Stimulated activated CD8-positive, alpha-beta memory T cell treated with anti-CD3 and anti-CD28 coated beads, Interleukin-7, amount 100 ng/mL, for 4 hours (primary cell): Measurements from ENCODE around the gene CTNNA1.

ENCODE experiments used
- DNase-seq, 2 donors: peaks; one replicate each; pipeline ENCODE4 v3.0.0-alpha.2; 2020; ENCODE audit warnings: low read depth in 2 of 2

Gene CTNNA1

GRCh38 chr5:138966236-138966985 is 213.2 kb downstream of the CTNNA1 start:
- no peak for DNase-seq

GRCh38 chr5:138967791-138968448 is 214.7 kb downstream of the CTNNA1 start:
- DNase-seq = no peak

- DNase-seq = no peak
Observed at GRCh38 chr5:138968601-138969000, 215.4 kb downstream of the CTNNA1 start.

DNA sequence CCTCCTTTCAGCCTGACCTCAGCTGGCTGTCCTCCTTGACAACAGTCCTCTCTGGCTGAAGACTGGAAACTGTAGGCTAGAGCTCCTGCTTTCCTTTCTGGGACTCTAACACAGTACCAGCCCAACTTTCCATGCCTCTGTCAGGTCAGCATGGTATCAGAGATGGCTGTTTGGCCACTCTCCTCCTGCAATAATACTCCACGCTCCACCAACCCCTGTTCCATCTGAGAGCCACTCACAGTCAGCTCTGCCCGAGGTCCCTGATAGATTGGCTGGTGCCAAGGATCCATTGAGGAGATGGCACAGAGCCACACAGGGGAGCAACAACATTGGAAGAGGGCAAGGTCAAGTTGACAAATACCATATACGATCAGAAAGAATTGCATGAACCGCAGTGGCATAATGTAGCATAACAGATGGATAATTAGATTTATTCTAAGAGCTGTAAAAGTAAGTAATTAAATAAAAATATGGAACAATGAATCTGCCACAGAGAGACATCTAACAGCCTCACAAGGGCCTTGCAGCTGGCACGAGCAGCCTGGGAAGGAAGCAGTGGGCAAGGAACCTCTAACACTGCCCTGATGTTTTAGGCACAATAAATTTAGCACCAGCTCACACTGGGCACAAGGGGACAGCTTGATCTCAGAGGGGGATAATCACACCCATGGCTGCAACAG is 216.2 kb downstream of the CTNNA1 start:
- no peak for DNase-seq

DNA sequence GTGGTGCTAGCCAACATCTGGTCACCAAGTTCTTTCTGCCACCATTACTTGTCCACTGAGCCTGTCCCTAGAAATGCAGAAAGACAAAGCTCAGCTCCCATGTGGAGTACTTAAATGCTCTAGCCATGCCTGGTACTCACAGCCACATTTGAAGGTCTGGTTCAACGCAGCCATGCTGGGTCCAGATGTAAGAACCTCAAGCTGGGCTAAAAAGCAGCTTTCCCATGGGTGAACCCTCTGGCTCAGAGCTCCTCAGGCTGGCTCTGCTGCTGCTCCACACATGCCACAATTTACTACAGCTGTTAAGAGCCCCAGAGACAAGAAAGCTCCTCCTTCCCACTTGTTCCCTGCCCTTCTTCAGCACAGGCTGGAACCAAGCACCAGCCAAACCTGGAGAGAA is 219.0 kb downstream of the CTNNA1 start:
- DNase-seq = no peak

GRCh38 chr5:138972836-138973235 is 219.6 kb downstream of the CTNNA1 start:
- DNase-seq = no peak

DNA sequence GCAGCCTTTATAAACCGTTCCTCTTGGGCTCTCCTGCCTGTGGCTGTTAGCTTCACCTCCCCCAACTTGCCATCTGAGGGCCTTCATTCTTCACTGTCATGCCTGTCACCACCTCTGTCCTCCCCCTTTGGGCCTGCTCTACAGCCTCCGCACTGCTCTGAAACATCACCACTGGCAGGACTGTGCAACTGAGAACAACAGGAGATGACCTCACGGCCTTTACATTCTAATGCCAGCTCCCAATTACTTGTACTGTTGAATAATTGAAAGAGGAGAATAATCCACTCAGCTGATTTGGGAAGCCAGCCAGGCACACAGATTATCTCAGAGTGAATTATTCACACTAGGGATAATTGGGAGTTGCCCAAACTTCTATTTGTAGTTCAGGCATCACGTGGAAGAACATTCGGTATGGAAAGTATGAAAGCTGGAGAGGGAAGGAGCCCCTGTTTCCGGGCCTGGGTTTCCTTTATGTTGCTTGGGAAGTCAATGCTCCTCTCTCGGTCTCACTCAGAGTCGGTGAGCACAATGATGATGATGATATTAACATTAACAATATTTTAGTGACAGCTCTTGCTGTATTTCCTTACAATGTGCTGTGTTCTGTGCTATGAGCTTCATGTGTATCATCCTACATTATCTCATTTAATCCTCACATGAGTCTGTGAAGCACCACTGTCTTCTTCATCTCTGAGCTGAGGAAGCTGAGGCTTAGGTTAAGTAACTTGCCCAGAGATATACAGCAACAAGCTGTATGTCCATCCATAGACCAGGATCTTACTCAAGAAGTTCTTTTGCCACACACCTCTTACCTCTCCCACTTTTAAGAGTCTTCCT is 221.2 kb downstream of the CTNNA1 start:
- DNase-seq = no peak

- no peak for DNase-seq
Observed at GRCh38 chr5:138975098-138975847, 222.0 kb downstream of the CTNNA1 start.

DNA sequence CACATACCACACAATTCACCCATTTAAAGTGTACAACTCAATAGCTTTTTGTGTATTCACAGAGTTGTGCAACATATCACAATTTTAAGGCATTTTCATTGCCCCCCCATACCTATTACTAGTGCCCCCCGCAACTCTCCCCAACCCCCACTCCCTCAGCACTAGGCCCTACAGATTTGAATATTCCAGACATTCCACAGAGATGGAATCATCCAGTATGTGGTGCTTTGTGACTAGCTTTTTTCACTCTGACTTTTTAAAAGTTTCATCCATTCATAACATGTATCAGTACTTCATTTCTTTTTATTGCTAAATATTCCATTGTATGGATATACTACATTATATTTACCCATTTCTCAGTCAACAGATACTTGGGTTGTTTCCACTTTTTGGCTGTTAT is 224.9 kb downstream of the CTNNA1 start:
- no peak for DNase-seq

DNA sequence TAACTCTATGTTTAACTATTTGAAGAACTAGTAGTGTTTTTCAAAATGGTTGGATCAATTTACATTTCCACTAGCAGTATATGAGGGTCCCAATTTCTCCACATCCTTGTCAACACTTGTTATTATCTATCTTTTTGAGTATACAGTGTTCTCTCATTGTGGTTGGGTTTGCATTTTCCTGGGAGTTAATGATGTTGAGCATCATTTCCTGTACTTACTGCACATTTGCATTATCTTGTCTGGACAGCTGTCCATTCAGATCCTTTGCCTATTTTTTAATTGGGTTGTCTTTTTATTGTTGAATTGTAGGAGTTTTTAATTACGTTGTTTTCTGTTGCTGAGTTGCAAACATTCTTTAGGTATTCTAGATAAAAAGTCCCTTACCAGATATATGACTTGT is 225.4 kb downstream of the CTNNA1 start:
- DNase-seq = no peak

DNA sequence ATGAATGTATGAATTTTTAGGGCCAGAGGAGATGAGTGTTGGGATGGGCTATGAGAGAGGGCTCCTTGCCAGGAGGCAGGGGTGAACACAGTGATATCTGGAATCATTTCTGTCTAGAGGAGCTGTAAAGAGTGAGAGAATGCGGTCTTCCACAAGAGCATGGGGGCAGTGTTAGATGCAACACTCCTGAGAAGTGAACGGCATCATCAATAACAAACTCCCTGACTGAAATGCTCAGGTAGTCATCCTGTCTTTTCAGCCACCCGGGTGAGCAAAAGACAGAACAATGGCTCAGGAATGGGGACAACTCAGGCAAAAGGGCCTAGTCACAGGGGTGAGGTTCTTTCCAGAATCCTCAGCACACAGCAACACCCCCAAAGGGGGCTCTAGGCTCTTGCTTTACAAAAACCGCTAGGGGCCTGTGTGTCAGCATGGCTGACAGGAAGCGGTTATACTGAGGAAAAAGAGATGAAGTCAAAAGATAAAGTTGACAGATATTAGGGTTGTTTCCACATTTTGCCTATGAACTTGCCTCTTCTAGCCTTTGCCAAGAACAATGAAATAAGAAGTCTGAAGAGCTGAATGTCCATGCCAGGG is 226.6 kb downstream of the CTNNA1 start:
- DNase-seq = no peak

DNA sequence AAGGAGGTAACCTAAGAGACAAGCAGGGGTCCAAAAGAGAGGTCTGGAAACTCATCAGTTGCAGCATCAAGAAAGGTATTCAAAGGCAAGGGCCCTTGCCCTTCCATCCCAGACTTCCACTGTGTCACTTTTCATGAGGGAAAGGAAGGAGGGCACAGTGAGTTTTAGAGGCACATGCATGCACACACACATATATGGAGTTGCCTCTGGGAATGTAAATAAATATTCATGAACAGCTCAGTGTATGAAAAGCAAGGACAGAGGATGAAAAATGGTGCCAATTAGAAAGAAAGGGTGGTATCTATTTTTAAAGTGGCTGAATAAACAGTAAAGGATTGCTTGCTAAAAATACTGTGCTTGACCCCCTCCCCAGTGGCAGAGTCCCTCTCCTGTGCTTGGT is 227.2 kb downstream of the CTNNA1 start:
- DNase-seq = no peak

GRCh38 chr5:138981131-138981530 is 227.9 kb downstream of the CTNNA1 start:
- no peak for DNase-seq

DNA sequence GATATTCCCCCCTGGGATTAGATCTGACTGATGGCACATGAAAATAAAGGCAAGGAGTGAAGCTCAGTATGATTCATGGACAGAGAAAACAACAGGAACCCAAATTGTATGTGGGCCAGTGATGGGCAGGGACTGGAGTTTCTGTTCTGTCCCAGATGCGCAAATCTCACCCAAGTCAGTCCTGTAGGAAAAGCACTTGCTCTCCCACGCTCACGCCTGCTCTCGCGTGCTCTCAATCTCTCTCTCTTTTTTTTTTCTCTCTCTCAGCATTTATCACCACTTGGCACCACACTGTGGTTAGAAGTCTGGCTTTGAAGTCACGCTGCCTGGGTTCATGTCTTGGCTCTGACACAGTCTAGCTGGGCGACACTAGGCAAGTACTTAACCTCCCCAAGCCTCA is 228.4 kb downstream of the CTNNA1 start:
- no peak for DNase-seq

- no peak for DNase-seq
Observed at GRCh38 chr5:138983984-138984383, 230.8 kb downstream of the CTNNA1 start.
